Measurements from ENCODE around the gene TBC1D5.
"Not testable (repeated sequence)": the region's sequence is repeated elsewhere in the genome, so short reads cannot be mapped to it uniquely, and the experiment has no call there.

Gene TBC1D5

DNA sequence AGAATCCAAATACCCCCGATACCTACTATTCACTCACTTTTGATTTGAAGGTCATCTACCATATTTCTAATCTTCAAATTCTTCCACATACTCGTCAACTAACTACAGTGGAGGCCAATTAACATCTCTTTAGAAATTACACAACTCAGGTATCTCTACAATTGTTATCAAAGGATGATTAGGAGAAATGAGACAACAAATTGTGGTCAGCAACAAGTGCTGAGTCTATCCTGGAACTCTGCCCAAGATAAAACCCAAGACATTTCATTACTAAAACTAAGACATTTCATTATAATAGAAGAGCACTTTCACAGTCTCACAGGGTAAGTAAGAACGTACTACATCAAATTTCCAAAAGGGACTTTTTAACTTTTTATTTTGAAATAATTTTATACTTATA lies 100.0 kb downstream of the TBC1D5 start:
- DNase-seq (ENCODE audit: low read depth), result no peak

DNA sequence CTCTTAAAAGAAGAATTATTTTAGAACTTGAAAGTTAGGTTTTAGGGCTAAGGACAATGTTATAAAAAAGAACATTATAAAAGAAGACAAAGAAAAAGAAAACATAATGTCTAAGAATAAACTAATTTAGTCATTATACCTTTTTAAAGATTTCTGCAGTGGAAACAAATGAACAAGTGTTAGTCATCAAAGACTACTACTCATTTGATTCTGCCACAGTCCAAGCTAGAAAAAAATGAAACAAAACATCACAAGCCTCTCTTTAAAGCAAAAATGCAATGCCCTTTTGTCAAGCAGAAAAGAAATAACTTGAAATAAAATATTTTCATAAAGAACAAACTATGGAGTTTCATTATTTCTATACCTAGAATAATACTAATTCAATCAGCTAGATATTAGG lies 102.0 kb downstream of the TBC1D5 start:
- no peak for DNase-seq (ENCODE audit: low read depth)

DNA sequence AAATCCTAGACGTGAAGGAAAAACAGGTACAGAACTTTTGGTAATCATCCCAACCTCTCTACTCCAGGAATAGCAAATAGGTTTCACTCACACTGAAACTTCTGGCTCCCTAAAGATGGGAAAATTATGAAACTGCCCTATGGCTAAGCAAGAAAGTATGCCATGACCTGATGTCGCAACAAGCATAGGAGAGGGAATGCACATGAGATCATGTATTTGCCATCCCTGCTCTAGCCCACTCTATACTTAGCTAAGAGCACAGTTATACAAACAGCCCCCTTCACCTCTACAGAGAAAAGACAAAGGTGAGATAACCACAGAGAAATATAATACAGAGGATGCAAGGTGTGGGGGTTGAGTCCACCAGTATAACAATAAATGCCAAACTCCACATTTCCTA lies 102.7 kb downstream of the TBC1D5 start:
- no peak for DNase-seq (ENCODE audit: low read depth)

DNA sequence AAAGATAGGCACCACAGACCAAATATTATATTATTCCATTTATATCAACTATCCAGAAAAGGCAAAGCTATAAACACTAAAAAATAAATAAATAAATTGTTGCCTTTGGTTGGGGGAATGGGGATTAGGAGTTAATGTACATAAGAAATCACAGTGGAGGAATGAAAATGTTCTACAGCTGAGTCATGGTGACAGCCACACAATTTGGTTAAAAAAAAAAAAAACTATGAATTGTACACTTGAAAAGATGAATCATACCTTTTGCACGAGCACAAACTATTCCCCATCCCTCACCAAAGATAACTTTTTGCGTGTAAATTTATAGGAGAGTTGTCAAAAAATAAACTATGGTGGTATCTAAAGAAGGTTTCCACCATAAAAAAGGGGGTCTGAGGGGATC lies 103.2 kb downstream of the TBC1D5 start:
- no peak for DNase-seq (ENCODE audit: low read depth)

DNA sequence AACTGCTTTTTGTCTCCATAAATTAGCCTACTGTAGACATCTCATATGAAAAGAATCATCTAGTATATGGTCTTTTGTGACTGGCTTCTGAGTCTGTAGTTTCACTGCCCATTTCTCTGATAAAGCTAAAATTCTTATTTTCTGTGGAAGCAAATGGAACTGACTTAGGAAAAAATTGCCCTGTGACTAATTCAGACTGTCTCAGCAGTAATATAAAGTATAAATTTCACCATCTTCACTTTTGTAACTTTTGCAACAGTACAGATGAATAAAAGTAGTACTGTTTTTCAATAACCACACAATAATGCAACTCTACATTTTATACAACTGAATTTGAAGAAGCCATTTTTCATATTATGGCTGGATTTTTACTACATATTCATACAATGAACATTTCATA lies 104.1 kb downstream of the TBC1D5 start:
- no peak for DNase-seq (ENCODE audit: low read depth)

DNA sequence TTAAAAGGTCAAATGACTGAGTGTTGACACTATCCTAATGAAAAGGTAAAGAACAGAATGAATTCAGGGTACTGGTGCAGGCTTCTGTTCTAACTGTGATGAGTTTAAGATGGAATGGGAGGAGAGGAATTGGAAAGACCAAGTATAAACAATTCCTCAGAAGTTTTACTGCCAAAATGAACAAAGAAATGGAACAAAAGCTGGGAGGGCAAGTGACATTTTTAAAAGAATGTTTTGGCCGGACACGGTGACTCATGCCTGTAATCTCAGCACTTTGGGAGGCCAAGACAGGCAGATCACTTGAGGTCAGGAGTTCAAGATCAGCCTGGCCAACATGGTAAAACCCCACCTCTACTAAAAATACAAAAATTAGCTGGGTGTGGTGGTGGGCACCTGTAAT lies 106.8 kb downstream of the TBC1D5 start:
- DNase-seq (ENCODE audit: low read depth), result not testable (repeated sequence)

DNA sequence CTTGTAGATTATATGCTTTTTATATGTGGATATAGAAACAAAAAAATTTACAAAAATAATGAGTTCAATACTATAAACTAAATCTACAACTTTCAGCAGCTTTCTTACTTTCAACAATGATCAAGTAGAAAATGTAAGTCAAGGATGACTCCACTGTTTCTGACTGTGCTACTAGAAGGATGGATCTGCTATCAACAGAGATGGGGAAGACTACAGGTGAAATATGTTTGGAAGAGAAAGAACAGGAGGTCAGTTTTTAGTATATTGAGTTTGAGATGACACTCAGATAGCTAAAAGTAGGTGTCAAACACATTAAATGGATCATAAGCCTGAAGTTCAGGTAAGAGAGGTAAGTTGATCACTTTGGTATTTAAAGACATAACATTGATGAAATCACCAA lies 107.5 kb downstream of the TBC1D5 start:
- no peak for DNase-seq (ENCODE audit: low read depth)

DNA sequence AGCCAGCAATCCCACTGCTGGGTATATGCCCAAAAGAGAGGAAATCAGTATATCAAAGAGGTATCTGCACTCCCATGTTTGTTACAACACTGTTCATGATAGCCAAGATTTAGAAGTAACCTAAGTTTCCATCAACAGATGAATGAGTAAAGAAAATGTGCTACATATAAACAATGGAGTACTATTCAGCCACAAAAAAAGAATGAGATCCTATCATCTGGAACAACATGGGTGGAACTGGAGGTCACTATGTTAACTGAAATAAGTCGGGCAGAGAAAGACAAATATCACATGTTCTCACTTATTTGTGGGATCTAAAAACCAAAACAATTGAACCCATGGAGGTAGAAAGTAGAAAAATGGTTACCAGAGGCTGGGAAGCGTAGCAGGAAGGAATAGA lies 108.2 kb downstream of the TBC1D5 start:
- no peak for DNase-seq (ENCODE audit: low read depth)

DNA sequence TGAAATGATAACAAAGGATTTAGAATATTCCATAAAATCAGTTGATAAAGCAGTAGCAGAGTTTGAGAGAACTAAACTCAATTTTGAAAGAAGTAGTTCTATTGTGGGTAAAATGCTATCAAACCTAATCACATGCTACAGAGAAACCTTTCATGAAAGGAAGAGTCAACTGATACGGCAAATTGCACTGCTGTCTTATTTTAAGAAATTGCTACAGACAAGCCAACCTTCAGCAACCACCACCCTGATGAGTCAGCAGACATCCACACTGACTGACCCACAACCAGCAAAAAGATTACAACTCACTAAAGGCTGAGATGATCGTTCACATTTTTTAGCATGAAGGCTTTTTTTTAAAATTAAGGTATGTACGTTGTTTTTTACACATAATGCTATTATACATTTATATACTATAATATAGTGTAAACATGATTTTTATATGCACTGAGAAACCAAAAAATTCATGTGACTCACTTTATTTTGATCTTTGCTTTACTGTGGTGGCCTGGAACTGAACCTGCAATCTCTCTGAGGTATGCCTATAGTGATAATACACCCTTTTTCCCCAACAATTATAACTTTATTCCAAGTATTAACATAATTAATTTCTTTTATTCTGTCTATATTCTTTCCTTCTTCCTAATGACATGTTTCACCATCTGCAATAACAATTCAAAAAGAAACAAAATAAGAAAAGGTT lies 109.9 kb downstream of the TBC1D5 start:
- DNase-seq (ENCODE audit: low read depth), result no peak

DNA sequence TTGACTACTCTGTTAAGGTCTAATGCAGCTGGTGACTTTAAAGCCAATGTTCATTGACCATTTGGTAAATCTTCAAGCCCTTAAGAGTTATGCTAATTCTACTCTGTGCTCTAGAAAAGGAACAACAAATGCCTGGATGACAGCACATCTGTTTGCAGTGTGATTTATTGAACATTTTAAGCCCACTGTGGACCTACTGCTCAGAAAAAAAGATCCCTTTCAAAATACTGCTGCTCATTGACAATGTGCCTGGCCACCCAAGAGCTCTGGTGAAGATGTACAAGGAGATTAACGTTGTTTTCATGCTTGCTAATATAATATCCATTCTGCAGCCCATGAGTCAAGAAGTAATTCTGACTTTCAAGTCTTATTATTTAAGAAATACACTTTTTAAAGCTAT lies 110.8 kb downstream of the TBC1D5 start:
- DNase-seq (ENCODE audit: low read depth), result no peak

DNA sequence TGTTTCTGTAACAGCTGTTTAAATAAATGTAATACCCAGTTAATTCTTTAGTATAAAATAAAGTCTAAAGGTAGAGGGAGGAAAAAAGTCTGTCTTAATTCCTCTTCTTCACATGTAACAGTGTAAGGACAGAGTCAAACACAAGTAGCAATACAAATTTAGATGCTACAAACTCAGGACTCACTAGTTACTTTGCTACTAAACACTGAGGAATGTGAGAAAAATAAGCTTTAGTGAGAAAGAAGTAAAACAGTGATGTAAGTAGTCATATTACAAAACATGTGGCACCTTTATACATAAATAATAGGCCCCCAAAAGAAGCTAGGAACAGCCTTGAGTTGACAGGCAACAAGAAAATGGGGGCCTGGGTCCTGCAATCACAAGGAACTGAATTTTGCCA lies 113.0 kb downstream of the TBC1D5 start:
- no peak for DNase-seq (ENCODE audit: low read depth)

DNA sequence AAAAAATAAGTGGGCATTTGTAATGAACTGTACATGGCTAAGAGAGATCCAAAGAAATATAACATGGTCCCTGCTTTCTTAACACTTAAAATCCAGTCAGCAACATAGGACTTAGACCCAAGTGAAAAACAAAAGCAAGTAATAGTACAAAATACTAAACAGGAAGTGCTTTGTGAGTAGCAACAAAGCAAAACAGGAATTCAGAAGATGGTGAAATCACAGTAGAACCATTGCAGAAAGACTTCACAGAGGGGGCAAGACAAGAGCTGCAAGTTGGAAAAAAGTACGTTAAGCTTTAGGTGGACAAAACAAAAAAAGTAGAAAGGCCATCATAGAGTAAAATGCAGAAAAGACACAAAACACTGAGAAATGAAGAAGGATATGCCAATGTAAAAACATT lies 116.0 kb downstream of the TBC1D5 start:
- no peak for DNase-seq (ENCODE audit: low read depth)

DNA sequence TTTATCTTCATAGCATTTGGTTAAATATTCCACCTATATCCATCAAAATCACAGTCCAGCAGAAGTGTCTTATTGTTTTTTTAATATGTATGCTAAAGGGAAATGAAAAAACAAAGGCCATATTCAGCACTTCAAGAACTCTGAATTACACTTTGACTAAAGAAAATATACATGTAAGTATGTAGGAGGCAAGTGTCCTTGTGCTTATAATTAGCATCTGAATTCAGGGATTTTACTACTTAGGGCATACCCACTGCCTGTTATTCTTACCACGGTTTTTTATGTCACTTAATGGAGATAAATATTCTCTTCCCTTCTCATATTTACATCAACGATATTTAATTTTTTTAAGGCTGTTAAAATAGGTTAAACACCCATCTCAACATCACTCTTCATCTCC lies 117.3 kb downstream of the TBC1D5 start:
- no peak for DNase-seq (ENCODE audit: low read depth)

DNA sequence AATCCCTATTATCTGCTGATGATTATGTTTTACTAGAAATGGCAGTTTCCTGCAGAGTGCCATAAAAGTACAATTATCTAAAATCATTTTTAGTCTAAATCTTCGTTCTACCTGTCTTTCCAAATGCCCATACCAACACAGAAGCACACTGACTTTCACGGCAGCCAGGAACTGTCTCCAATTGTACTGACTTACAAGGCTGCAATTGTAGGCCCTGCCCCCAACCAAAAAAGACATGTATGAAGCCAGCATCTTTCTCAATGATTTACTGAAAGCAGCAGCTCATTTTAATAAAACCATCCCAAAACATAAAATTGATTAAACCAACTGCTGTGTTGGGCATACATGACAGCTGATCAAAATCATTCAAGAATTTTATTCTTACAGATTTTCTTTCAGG lies 119.0 kb downstream of the TBC1D5 start:
- DNase-seq (ENCODE audit: low read depth), result no peak

DNA sequence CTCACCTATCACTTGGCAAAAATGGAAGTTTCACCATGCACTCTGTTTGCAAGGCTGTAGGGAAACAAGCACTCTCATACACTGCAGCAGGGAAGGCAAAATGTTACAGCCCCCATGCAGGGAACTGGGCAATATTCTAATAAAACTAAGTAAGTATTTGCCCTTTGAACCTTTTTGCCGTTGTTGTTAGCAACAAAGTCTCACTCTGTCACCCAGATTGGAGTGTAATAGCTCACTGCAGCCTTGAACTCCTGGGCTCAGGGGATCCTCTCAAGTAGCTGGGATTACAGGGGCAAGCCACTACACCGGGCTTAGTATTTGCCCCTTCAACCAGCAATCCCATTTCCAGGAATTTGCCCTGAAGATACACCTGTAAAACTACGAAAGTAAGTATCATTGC lies 122.5 kb downstream of the TBC1D5 start:
- no peak for DNase-seq (ENCODE audit: low read depth)

DNA sequence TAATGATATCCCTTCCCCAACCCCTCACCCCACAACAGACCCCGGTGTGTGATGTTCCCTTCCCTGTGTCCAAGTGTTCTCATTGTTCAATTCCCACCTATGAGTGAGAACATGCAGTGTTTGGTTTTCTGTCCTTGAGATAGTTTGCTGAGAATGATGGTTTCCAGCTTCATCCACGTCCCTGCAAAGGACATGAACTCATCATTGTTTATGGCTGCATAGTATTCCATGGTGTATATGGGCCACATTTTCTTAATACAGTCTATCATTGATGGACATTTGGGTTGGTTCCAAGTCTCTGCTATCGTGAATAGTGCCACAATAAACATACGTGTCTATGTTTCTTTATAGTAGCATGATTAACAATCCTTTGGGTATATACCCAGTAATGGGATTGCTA lies 129.4 kb downstream of the TBC1D5 start:
- DNase-seq (ENCODE audit: low read depth), result not testable (repeated sequence)

DNA sequence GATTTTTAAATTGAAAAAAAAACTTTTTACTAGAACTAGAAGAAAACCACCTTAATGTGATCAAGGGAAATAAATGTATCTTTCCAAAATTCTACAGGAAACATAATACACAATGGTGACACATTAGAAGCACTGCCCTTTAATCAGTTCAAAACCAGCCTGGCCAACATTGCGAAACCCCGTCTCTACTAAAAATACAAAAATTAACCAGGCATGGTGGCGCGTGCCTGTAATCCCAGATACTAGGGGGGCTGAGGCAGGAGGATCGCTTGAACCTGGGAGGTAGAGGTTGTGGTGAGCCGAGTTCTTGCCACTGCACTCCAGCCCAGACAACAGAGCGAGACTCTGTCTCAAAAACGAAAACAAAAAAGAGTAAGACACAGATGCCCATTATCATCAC lies 134.5 kb downstream of the TBC1D5 start:
- DNase-seq (ENCODE audit: low read depth), result no peak

DNA sequence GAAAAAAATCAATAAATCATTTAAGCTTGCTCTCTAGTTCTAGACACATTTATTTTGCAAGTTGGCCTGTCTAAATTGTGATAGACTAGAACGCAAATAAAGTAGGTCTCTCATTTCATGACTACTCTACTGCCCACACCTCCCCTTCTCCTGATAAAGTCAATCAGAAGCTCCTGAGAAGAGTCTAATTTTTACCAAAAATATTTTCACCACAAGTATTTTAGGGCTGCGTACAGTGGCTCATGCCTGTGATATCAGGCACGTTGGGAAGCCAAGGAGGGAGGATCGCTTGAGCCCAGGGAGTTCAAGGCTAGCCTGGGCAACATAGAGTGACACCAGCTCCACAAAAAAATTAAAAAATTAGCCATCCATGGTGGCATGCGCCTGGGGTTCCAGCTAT lies 136.5 kb downstream of the TBC1D5 start:
- DNase-seq (ENCODE audit: low read depth), result no peak

DNA sequence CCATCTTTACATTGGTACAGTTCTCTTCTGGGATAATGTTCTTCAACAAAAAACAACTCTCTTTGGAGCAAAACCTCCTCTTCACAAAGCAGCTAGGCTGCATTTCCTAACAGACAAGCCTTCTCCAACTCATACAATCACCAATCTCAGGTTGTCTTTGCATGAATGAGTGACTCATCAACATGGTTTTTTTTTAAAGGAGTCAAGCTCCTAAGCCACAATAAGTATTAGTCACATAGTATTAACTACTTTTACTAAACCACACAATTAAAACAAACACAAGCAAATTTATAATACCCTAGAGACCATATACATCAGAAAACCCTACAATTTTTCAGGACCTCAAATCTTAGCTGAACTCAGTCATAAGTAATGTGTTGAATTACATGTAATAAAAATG lies 137.4 kb downstream of the TBC1D5 start:
- no peak for DNase-seq (ENCODE audit: low read depth)

DNA sequence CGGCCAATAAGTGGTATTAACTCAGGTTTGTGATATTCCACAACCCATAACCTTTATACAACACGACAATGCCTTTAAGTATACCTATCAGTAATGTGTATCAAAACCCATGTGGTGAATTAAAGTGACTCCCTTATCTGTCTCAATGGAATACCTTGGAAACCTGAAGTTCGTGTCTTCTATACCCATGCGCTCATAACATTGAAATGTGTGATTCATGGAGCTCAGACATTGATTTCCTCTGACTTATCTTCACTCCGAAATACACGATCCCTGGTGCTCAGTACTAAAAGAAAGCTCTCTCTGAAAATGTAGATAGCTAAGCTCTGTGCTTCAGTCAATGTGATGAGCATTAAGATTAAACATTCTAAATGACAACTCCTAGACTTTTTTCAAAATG lies 140.3 kb downstream of the TBC1D5 start:
- DNase-seq (ENCODE audit: low read depth), result no peak

DNA sequence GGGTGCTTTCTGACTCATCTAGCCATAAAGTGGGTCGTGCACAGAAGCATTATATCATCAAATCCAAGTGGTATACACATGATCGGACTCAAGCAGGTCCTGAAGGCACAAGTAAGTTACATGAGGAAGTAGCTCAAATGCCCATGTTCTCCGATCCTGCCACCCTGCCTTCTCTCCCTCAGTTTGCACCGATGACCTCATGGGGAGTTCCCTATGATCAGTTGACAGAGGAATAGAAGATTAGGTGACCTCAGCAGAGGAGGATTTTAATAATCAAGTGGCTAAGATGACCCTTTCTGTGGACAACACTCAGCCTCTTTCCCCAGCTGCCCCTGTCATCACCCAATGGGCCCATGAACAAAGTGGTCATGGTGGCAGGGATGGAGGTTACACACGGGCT lies 149.5 kb downstream of the TBC1D5 start:
- DNase-seq (ENCODE audit: low read depth), result no peak

DNA sequence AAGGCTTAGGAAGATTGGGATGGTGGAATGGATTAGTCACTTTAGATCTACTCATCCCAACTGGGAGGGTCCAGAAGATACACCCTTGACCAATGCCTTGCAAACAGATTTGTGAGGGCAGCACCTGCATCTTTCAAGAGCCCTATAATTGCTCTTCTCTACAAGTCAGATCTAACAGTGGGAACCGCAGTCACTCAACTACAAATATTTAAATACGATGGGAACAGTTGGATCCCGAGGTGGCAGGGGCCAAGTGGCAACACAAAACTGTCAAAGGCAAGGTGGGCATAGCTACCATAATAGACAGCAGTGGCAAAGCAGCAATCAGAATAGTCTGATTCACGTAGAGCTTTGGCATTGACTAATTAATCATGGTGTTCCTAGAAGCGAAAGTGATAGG lies 152.0 kb downstream of the TBC1D5 start:
- no peak for DNase-seq (ENCODE audit: low read depth)

DNA sequence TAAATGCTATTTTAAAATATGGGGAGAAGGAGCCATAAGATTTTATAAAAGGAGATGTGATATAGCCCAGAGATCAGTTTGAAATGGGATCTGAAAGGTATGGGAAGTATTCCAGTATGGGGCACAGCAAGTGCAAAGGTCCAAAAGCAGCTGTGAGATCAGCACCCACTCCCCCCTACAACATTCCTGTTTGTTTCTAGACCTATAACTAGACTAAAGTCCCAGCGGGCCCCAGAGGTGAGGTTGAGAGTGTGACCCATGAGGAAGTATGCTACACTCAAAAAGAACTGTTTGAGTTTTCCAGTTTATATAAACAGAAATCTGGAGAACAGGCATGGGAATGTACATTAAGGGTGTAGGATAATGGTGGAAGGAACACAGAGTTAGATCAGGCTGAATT lies 152.5 kb downstream of the TBC1D5 start:
- DNase-seq (ENCODE audit: low read depth), result no peak

DNA sequence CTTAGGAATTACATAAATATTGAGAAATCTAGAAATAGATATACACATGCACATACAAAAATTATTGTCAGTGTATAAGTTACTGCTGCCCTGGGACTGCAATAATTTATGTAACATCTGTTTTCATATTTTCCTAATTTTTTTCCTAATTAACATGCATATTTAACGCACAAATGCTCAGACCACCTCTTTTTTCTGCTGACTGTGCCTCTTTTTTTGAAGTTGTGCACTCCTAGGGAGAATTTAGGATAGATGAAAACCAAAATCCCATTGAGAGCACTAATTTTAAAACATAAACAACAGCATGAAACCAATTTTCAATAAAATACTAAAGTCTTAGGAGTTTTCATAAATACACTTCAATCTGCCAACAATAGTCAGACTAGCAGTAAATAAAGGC lies 154.0 kb downstream of the TBC1D5 start:
- DNase-seq (ENCODE audit: low read depth), result no peak

Measured in T-helper 22 cell (primary cell).